Body of pancreas (tissue), 4 donors: Measurements from ENCODE around the gene MBNL1. TPM values are rescaled to one million over a fixed set of nuclear protein-coding genes. Genes with fewer than 3 reads are reported as not detected.

Source experiments
- ATAC-seq: fragments of 150-250 bp; one replicate; pipeline ENCODE4 v1.9.1; 2016
- DNase-seq, 4 donors: peaks; one replicate each; pipeline ENCODE4 v3.0.0-alpha.2; 2019
- H3K27ac ChIP-seq, 4 donors: fragments of 200-600 bp; sonication (generic); 1 replicate in 3 of 4; 2 replicates in 1 of 4; pipeline versions ENCODE4 v1.5.1 to v1.6.1; 2016 to 2019; ENCODE audit warnings: mild to moderate bottlenecking in 1 of 4, mixed read lengths in 1 of 4, moderate library complexity in 1 of 4
- H3K27me3 ChIP-seq, 2 donors: fragments of 200-600 bp; sonication (generic); one replicate each; pipeline ENCODE4 v1.6.0; 2016; ENCODE audit warnings: mild to moderate bottlenecking in 1 of 2
- H3K36me3 ChIP-seq, 2 donors: fragments of 200-600 bp; sonication (generic); replicated peaks in 1 of 2; 2 replicates each; pipeline ENCODE4 v1.5.1; 2016; ENCODE audit warnings: low read depth in 2 of 2; ENCODE audit not compliant: insufficient read depth in 1 of 2
- H3K4me1 ChIP-seq: fragments of 200-600 bp; sonication (generic); one replicate; pipeline ENCODE4 v1.6.0; 2016
- H3K4me3 ChIP-seq, 2 donors: fragments of 200-600 bp; sonication (generic); 1 replicate in 1 of 2; 2 replicates in 1 of 2; pipeline ENCODE4 v1.5.1; 2016 to 2019
- H3K9me3 ChIP-seq, 3 donors: fragments of 200-600 bp; sonication (generic); 1 replicate in 2 of 3; 2 replicates in 1 of 3; pipeline ENCODE4 v1.5.1; 2016
- POLR2A ChIP-seq, 3 donors: fragments of 450-650 bp; IDR thresholded peaks; one replicate each; pipeline ENCODE4 v1.6.1; 2016; ENCODE audit warnings: antibody characterized with exemption in 3 of 3, mild to moderate bottlenecking in 2 of 3
- WGBS, 2 donors: methylation state at CpG; one replicate each; pipeline ENCODE4 v1.1.5; 2017; 5-methylcytosine and 5-hydroxymethylcytosine counted together
- intact Hi-C: fragments of 100-400 bp; cut with DNase I; formaldehyde crosslinking; loops from one replicate; pipeline ENCODE4 v1.15.1; 2023
- total RNA-seq, 2 donors: library from RNA; depleted of rRNA; stranded (reverse); fragments of >200 nt; gene quantifications; one replicate each; pipeline ENCODE4 v1.1.0, GENCODE V29; 2016
- TF ChIP-seq, protein P1 (sequence below), 7 experiments: fragments of 450-650 bp in 4 of 7; fragments of 200-600 bp in 3 of 7; sonication (generic) in 3 of 7; IDR thresholded peaks; one replicate each; pipeline ENCODE4 v1.5.1; 2016 to 2019; ENCODE audit warnings: antibody characterized with exemption in 7 of 7

Gene MBNL1
- total RNA-seq, 2 donors from 2014 or later = 77.3 to 82.4 TPM

DNA sequence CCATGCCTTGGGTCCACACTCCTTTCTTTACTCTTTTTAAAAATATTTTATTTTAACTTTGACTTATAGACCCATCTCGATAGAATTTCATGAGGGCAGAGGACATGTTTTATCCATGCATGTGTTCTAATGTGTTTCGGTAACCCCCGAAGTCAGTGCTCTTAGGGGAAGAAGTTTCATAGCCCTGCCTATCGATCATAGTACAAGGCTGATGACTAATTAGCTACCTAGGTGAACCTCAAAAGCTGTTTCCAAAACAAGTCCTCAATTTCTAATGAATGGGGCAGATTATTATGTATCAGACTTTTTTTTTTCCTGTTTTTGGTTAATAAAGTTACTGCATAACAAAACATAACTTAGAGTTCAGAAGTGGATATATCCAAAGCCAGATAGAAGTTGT is 82.0 kb downstream of the MBNL1 start:
- no peaks in the 10 kb centered on the region for H3K36me3 ChIP-seq
- 64 to 70% methylated on average over 4 of the region's 4 CpGs for WGBS, 2 donors
- TF ChIP-seq, protein P1, sequence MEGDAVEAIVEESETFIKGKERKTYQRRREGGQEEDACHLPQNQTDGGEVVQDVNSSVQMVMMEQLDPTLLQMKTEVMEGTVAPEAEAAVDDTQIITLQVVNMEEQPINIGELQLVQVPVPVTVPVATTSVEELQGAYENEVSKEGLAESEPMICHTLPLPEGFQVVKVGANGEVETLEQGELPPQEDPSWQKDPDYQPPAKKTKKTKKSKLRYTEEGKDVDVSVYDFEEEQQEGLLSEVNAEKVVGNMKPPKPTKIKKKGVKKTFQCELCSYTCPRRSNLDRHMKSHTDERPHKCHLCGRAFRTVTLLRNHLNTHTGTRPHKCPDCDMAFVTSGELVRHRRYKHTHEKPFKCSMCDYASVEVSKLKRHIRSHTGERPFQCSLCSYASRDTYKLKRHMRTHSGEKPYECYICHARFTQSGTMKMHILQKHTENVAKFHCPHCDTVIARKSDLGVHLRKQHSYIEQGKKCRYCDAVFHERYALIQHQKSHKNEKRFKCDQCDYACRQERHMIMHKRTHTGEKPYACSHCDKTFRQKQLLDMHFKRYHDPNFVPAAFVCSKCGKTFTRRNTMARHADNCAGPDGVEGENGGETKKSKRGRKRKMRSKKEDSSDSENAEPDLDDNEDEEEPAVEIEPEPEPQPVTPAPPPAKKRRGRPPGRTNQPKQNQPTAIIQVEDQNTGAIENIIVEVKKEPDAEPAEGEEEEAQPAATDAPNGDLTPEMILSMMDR (IDR thresholded peaks at IDR 0.05) = no peak
- TF ChIP-seq POLR2A (IDR thresholded peaks at IDR 0.05) = no peak
- H3K4me3 ChIP-seq = no peak overlapping the region
- H3K4me1 ChIP-seq = peaks cover 14% of the 10 kb centered on the region
- no peaks in the 10 kb centered on the region for H3K9me3 ChIP-seq
- no peak overlapping the region for H3K27ac ChIP-seq
- no peak for DNase-seq
- ATAC-seq = no peak
- no peaks in the 10 kb centered on the region for H3K27me3 ChIP-seq
- intact Hi-C loops = no loop called here

DNA sequence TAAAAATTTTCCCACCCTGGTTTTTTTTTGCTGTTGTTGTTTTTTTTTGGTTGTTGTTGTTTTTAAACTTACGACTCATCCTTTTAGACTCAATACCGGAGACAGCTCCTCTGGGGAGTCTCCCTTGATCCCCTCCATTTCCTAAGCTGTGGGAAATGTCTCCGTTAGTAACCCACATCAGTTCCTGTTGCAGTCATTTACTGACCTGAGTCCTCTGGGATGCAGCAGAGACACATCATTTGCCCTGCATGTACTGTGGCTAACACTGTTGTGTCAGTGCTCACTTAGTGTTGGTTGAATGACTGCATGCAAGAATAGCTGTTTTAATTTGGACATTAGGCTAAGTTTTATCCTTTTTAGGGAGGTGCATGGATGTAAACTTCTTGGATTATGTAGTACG is 83.8 kb downstream of the MBNL1 start:
- intact Hi-C loops = no loop called here
- Histone ChIP-seq H3K4me3 (no peak overlapping the region), H3K27me3 (no peaks in the 10 kb centered on the region), H3K9me3 (no peaks in the 10 kb centered on the region), H3K36me3 (no peaks in the 10 kb centered on the region), H3K4me1 (peaks cover 15% of the 10 kb centered on the region), H3K27ac (no peak overlapping the region)
- TF ChIP-seq POLR2A (IDR thresholded peaks at IDR 0.05) = no peak
- TF ChIP-seq, protein P1 (IDR thresholded peaks at IDR 0.05) = no peak
- 87% methylated on average over 4 of the region's 4 CpGs for WGBS, 2 donors
- DNase-seq (no peak), ATAC-seq (no peak)

DNA sequence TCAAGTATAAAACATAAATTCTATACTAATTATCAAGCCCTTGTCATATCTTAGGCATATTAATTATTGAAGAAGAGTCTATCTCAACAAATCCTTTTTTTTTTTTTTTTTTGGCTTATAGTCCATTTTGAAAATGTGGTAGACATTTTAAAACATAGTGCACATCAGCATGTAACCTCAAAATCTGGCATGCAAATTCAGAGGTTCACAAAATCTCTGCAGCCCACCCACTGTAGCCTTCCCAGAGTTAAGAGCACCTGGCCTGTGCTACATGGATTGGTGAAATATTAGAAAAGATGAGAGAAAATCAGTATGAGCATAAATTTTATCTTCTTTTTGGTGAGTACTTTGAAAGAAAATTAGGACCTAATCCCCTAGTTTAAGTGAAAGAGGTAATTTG is 84.8 kb downstream of the MBNL1 start:
- no peaks in the 10 kb centered on the region for H3K9me3 ChIP-seq
- no peaks in the 10 kb centered on the region for H3K36me3 ChIP-seq
- no peak for ATAC-seq
- H3K4me3 ChIP-seq = no peak overlapping the region
- no peak for DNase-seq
- H3K27me3 ChIP-seq = no peaks in the 10 kb centered on the region
- intact Hi-C loops = no loop called here
- TF ChIP-seq POLR2A (IDR thresholded peaks at IDR 0.05) = no peak
- TF ChIP-seq, protein P1 (IDR thresholded peaks at IDR 0.05) = no peak
- H3K4me1 ChIP-seq = peaks cover 9% of the 10 kb centered on the region
- H3K27ac ChIP-seq = no peak overlapping the region

DNA sequence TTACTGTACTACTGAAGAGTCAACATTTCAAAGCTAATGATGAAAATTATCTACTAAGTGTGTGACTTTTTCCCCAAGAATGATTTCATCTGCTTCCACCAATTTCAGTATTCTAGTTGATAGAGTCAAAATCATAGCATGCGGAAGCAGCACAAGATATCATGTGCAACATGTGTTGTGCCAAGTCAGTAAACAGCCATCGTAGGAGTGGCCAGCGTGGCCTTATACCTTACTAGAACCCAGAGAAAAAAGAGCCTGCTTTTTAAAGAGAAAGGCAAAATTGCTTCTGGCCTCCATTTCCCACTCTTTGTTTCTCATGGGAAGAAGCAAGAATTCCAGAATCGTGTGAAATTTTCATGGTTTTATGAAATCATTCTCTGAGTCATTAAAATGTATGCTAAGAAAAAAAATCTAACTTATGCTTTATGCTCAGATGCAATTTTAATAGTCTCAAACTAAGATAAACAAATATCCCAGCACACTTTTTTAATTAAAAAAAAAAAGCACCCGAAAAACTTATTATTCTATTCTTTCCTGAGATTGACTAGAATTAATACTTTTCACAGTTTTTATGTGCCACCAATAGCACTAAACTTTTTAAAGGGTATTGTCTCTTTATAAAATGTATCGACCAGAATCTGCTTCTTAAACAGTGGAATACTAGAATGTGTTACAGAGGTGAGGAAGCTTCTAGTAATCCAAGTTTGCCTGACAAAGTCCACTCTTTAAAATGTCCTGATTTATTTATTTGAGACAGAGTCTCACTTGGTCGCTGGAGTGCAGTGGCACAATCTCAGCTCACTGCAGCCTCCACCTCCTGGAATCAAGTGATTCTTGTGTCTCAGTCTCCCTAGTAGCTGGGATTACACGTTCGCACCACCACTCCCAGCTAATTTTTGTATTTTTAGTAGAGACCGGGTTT is 87.3 kb downstream of the MBNL1 start:
- ATAC-seq = no peak
- H3K9me3 ChIP-seq = no peaks in the 10 kb centered on the region
- H3K36me3 ChIP-seq = no peaks in the 10 kb centered on the region
- peaks cover 12% of the 10 kb centered on the region for H3K4me1 ChIP-seq
- WGBS, 2 donors = 81 to 82% methylated on average over 10 of the region's 10 CpGs
- intact Hi-C loops = no loop called here
- TF ChIP-seq, protein P1 (IDR thresholded peaks at IDR 0.05) = no peak
- no peak for TF ChIP-seq POLR2A (IDR thresholded peaks at IDR 0.05)
- peak in 1 of 4 donors; percentile 13 for DNase-seq
- H3K4me3 ChIP-seq = no peak overlapping the region
- no peaks in the 10 kb centered on the region for H3K27me3 ChIP-seq
- no peak overlapping the region for H3K27ac ChIP-seq

DNA sequence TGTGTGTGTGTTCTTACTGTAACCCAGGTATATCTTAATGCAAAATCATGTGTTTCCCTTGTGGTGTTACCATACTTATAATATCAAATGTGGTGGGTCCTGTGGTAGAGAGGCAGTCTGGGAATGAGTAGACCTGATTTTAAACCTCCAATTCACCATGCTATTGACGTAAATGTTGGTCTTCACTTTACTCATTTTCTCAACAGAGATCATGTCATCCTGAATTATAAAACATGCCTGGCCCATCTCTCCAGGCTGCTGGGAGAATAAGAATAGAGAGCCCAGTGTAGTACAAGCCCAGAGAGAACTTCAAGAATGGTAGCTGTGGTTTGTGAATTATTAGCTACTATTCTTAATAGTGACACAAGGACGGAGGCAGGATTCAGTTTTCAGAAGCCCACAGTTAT is 88.1 kb downstream of the MBNL1 start:
- H3K9me3 ChIP-seq = no peaks in the 10 kb centered on the region
- TF ChIP-seq, protein P1 (IDR thresholded peaks at IDR 0.05) = no peak
- TF ChIP-seq POLR2A (IDR thresholded peaks at IDR 0.05) = no peak
- intact Hi-C loops = no loop called here
- H3K4me3 ChIP-seq = no peak overlapping the region
- ATAC-seq (no peak), DNase-seq (no peak)
- H3K36me3 ChIP-seq = no peaks in the 10 kb centered on the region
- peaks cover 12% of the 10 kb centered on the region for H3K4me1 ChIP-seq
- WGBS, 2 donors = 94 to 98% methylated on average over 2 of the region's 2 CpGs
- H3K27me3 ChIP-seq = no peaks in the 10 kb centered on the region
- H3K27ac ChIP-seq = no peak overlapping the region
